RWPE1 (cell line): ENCODE data around the gene TBCE.

Experiments used
- CTCF ChIA-PET: fragments of 350-600 bp; sonication (Branson Sonifier 250); formaldehyde crosslinking; extraction: SDS; loops from one replicate; lab custom pipeline; 2021; lab: Yijun Ruan, JAX
- POLR2A ChIA-PET: fragments of 400-600 bp; formaldehyde crosslinking; extraction: SDS; loops from one replicate; lab custom pipeline; 2020; ENCODE audit warnings: antibody characterized with exemption; ENCODE audit not compliant: low non-redundant PET; lab: Yijun Ruan, JAX
- DNase-seq: peaks from one replicate; pipeline ENCODE4 v3.0.0; 2012; ENCODE audit warnings: low spot score
- H3K27ac ChIP-seq: fragments of 450-650 bp; 2 replicates; pipeline ENCODE4 v1.5.1; 2017
- CTCF ChIP-seq: fragments of 450-650 bp; conservative IDR thresholded peaks from 2 replicates; pipeline ENCODE4 v1.5.1; 2017; ENCODE audit warnings: low read depth, mild to moderate bottlenecking

TBCE gene

GRCh38 chr1:235325854-235326253 is 41.4 kb upstream of the TBCE start:
- POLR2A ChIA-PET = interaction anchor here (0.6 kb wide), 2 partner anchors 9 to 41 kb away, joined by 3 read pairs; no protein-coding TSS in a partner anchor
- no peak for TF ChIP-seq CTCF
- CTCF ChIA-PET = interaction anchor here (1.3 kb wide), 1 partner anchor 12 kb away, joined by 5 read pairs; no protein-coding TSS in a partner anchor
- no peak overlapping the region for H3K27ac ChIP-seq
- no peak for DNase-seq

- CTCF ChIA-PET = interaction anchor here (0.5 to 1.3 kb wide), 3 partner anchors 13 to 91 kb away, joined by 3 to 5 read pairs (median 4); no protein-coding TSS in a partner anchor
- POLR2A ChIA-PET = interaction anchor here (0.7 kb wide), 1 partner anchor 64 kb away, joined by 12 read pairs; no protein-coding TSS in a partner anchor
- peak overlapping the region; percentile 95 for H3K27ac ChIP-seq
- TF ChIP-seq CTCF = no peak
- peak; percentile 12 for DNase-seq
Measured at GRCh38 chr1:235326719-235327558, 40.3 kb upstream of the TBCE start.

- H3K27ac ChIP-seq = peak within 1 kb of the TSS; percentile 95
- ChIA-PET CTCF (interaction anchor here (0.8 kb wide), 1 partner anchor 88 kb away, joined by 5 read pairs; no protein-coding TSS in a partner anchor), POLR2A (interaction anchor here (0.6 to 1.2 kb wide), 2 partner anchors 14 to 20 kb away, joined by 3 to 13 read pairs; no protein-coding TSS in a partner anchor)
- no peak for TF ChIP-seq CTCF
- peak; percentile 98 for DNase-seq
Measured at GRCh38 chr1:235327559-235328270, 39.5 kb upstream of the TBCE start, which contains the start of gene ARID4B. ARID4B (minus strand) TSS chr1:235328179; CDS start chr1:235326919, 1,260 bp downstream.

- ChIA-PET POLR2A (interaction anchor here (0.6 to 1.2 kb wide), 2 partner anchors 15 to 21 kb away, joined by 3 to 13 read pairs; no protein-coding TSS in a partner anchor), CTCF (interaction anchor here (0.6 to 0.8 kb wide), 2 partner anchors 87 to 454 kb away, joined by 3 to 5 read pairs; no protein-coding TSS in a partner anchor)
- peak; percentile 96 for DNase-seq
- no peak for TF ChIP-seq CTCF
- peak within 1 kb of the TSS; percentile 95 for H3K27ac ChIP-seq
Measured at GRCh38 chr1:235328271-235329138, 38.7 kb upstream of the TBCE start, which contains the start of gene GGPS1. GGPS1 (plus strand) TSS chr1:235328570; CDS start chr1:235335265, 6,695 bp downstream.

- TF ChIP-seq CTCF = 0 out of 2 replicates have a peak, but pooled peaks have one; percentile 7
- ChIA-PET CTCF (interaction anchor here (0.6 to 1.5 kb wide), 4 partner anchors 13 to 454 kb away, joined by 3 to 6 read pairs (median 4); no protein-coding TSS in a partner anchor), POLR2A (no interaction called here)
- H3K27ac ChIP-seq = peak overlapping the region; percentile 95
- peak; percentile 20 for DNase-seq
Measured at GRCh38 chr1:235329139-235329902, 37.9 kb upstream of the TBCE start.
